Stimulated activated naive CD8-positive, alpha-beta T cell treated with anti-CD3 and anti-CD28 coated beads, Interleukin-15, amount 100 ng/mL, for 72 hours (primary cell): ENCODE measurements around the gene PPEF1.
A peak's percentile ranks its signal among the peaks of the same experiment; 100 is the strongest.

Experiments used
- ATAC-seq: fragments of 150-1000 bp; cut with Tn5 transposase; 2 replicates; pipeline ENCODE4 v1.10.0; 2021; ENCODE audit warnings: mild to moderate bottlenecking, moderate library complexity
- DNase-seq, 2 donors: peaks; one replicate each; pipeline ENCODE4 v3.0.0; 2021 to 2022
- H3K27ac Mint-ChIP-seq, 2 donors: one replicate each; pipeline ENCODE4 v1.8.0; 2022; ENCODE audit warnings: mild to moderate bottlenecking in 2 of 2, mixed read lengths in 2 of 2, moderate library complexity in 2 of 2
- H3K27me3 Mint-ChIP-seq: one replicate; pipeline ENCODE4 v1.8.0; 2022; ENCODE audit warnings: mixed read lengths
- H3K4me1 Mint-ChIP-seq: one replicate; pipeline ENCODE4 v1.8.0; 2022; ENCODE audit warnings: mild to moderate bottlenecking, mixed read lengths
- H3K4me3 Mint-ChIP-seq, 2 donors: one replicate each; pipeline ENCODE4 v1.8.0; 2022; ENCODE audit warnings: mild to moderate bottlenecking in 2 of 2, mixed read lengths in 2 of 2, moderate library complexity in 1 of 2
- H3K9me3 Mint-ChIP-seq, 2 donors: one replicate each; pipeline ENCODE4 v1.8.0; 2022; ENCODE audit warnings: mixed read lengths in 2 of 2

PPEF1 gene

GRCh38 chrX:18687856-18688495 is 19.5 kb upstream of the PPEF1 start:
- no peaks in the 10 kb centered on the region for H3K9me3 Mint-ChIP-seq
- no peak overlapping the region for H3K27ac Mint-ChIP-seq
- no peaks in the 10 kb centered on the region for H3K27me3 Mint-ChIP-seq
- no peak overlapping the region for H3K4me3 Mint-ChIP-seq
- ATAC-seq: no peak
- no peaks in the 10 kb centered on the region for H3K4me1 Mint-ChIP-seq
- DNase-seq: no peak

GRCh38 chrX:18691431-18691830 is 16.0 kb upstream of the PPEF1 start:
- ATAC-seq (no peak), DNase-seq (no peak)
- H3K4me3 Mint-ChIP-seq: no peak overlapping the region
- H3K27me3 Mint-ChIP-seq: no peaks in the 10 kb centered on the region
- no peaks in the 10 kb centered on the region for H3K4me1 Mint-ChIP-seq
- H3K27ac Mint-ChIP-seq: no peak overlapping the region
- no peaks in the 10 kb centered on the region for H3K9me3 Mint-ChIP-seq

- ATAC-seq (no peak), DNase-seq (no peak)
- Mint-ChIP-seq H3K4me3 (no peak overlapping the region), H3K27ac (no peak overlapping the region), H3K9me3 (no peaks in the 10 kb centered on the region), H3K4me1 (no peaks in the 10 kb centered on the region), H3K27me3 (no peaks in the 10 kb centered on the region)
Observed at GRCh38 chrX:18692541-18692940, 14.9 kb upstream of the PPEF1 start.

GRCh38 chrX:18696653-18697052 is 10.8 kb upstream of the PPEF1 start:
- Mint-ChIP-seq H3K27ac (no peak overlapping the region), H3K4me1 (no peaks in the 10 kb centered on the region), H3K9me3 (no peaks in the 10 kb centered on the region), H3K4me3 (no peak overlapping the region), H3K27me3 (no peaks in the 10 kb centered on the region)
- DNase-seq (no peak), ATAC-seq (no peak)

- Mint-ChIP-seq H3K4me1 (no peaks in the 10 kb centered on the region), H3K27me3 (no peaks in the 10 kb centered on the region), H3K4me3 (no peak overlapping the region), H3K27ac (no peak overlapping the region), H3K9me3 (no peaks in the 10 kb centered on the region)
- no peak for DNase-seq
- no peak for ATAC-seq
Observed at GRCh38 chrX:18698737-18699650, 8.5 kb upstream of the PPEF1 start.

GRCh38 chrX:18701621-18702361 is 5.7 kb upstream of the PPEF1 start:
- H3K4me1 Mint-ChIP-seq: no peaks in the 10 kb centered on the region
- ATAC-seq: no peak
- DNase-seq: no peak
- H3K9me3 Mint-ChIP-seq: no peaks in the 10 kb centered on the region
- H3K4me3 Mint-ChIP-seq: no peak overlapping the region
- peak overlapping the region in 1 of 2 donors; percentile 59 for H3K27ac Mint-ChIP-seq
- H3K27me3 Mint-ChIP-seq: no peaks in the 10 kb centered on the region

GRCh38 chrX:18702362-18703195 is 4.9 kb upstream of the PPEF1 start:
- no peaks in the 10 kb centered on the region for H3K9me3 Mint-ChIP-seq
- H3K4me1 Mint-ChIP-seq: no peaks in the 10 kb centered on the region
- DNase-seq (no peak), ATAC-seq (no peak)
- no peak overlapping the region for H3K27ac Mint-ChIP-seq
- H3K4me3 Mint-ChIP-seq: no peak overlapping the region
- no peaks in the 10 kb centered on the region for H3K27me3 Mint-ChIP-seq

GRCh38 chrX:18709833-18710232 is 2.4 kb downstream of the PPEF1 start:
- Mint-ChIP-seq H3K27ac (no peak overlapping the region), H3K9me3 (no peaks in the 10 kb centered on the region), H3K27me3 (no peaks in the 10 kb centered on the region), H3K4me3 (no peak overlapping the region), H3K4me1 (no peaks in the 10 kb centered on the region)
- no peak for ATAC-seq
- DNase-seq: no peak

- Mint-ChIP-seq H3K9me3 (no peaks in the 10 kb centered on the region), H3K27ac (no peak overlapping the region), H3K4me1 (no peaks in the 10 kb centered on the region), H3K27me3 (no peaks in the 10 kb centered on the region), H3K4me3 (no peak overlapping the region)
- DNase-seq (no peak), ATAC-seq (no peak)
Observed at GRCh38 chrX:18714910-18715309, 7.5 kb downstream of the PPEF1 start.

- Mint-ChIP-seq H3K4me1 (no peaks in the 10 kb centered on the region), H3K27me3 (no peaks in the 10 kb centered on the region), H3K4me3 (no peak overlapping the region), H3K9me3 (no peaks in the 10 kb centered on the region), H3K27ac (no peak overlapping the region)
- DNase-seq: no peak
- no peak for ATAC-seq
Observed at GRCh38 chrX:18719852-18720251, 12.4 kb downstream of the PPEF1 start.

GRCh38 chrX:18721683-18722499 is 14.4 kb downstream of the PPEF1 start:
- Mint-ChIP-seq H3K27me3 (no peaks in the 10 kb centered on the region), H3K27ac (no peak overlapping the region), H3K4me1 (peaks cover 5% of the 10 kb centered on the region), H3K9me3 (no peaks in the 10 kb centered on the region), H3K4me3 (no peak overlapping the region)
- ATAC-seq (no peak), DNase-seq (no peak)

- ATAC-seq (no peak), DNase-seq (no peak)
- Mint-ChIP-seq H3K4me1 (peaks cover 5% of the 10 kb centered on the region), H3K9me3 (no peaks in the 10 kb centered on the region), H3K27ac (no peak overlapping the region), H3K4me3 (no peak overlapping the region), H3K27me3 (no peaks in the 10 kb centered on the region)
Observed at GRCh38 chrX:18722500-18723071, 15.1 kb downstream of the PPEF1 start.

GRCh38 chrX:18725310-18725943 is 18.0 kb downstream of the PPEF1 start:
- DNase-seq (no peak), ATAC-seq (no peak)
- Mint-ChIP-seq H3K4me1 (peaks cover 5% of the 10 kb centered on the region), H3K27me3 (no peaks in the 10 kb centered on the region), H3K27ac (no peak overlapping the region), H3K9me3 (no peaks in the 10 kb centered on the region), H3K4me3 (no peak overlapping the region)

GRCh38 chrX:18733287-18733686 is 25.8 kb downstream of the PPEF1 start:
- Mint-ChIP-seq H3K4me1 (no peaks in the 10 kb centered on the region), H3K4me3 (no peak overlapping the region), H3K9me3 (peaks cover 0 to 7% of the 10 kb centered on the region in 2 donors), H3K27me3 (no peaks in the 10 kb centered on the region), H3K27ac (no peak overlapping the region)
- DNase-seq (no peak), ATAC-seq (no peak)
